IPS-20b (cell line): Measurements from ENCODE around the gene IDS.
"Not testable (repeated sequence)": the region's sequence is repeated elsewhere in the genome, so short reads cannot be mapped to it uniquely, and the experiment has no call there.

Experiments used
- H3K27ac ChIP-seq: one replicate; pipeline ENCODE4 v1.5.1; 2013; ENCODE audit warnings: low read length
- H3K27me3 ChIP-seq: 2 replicates; pipeline ENCODE4 v1.6.1; 2013; ENCODE audit warnings: mild to moderate bottlenecking, low read length, inconsistent platforms; ENCODE audit not compliant: insufficient read depth
- H3K36me3 ChIP-seq: 2 replicates; pipeline ENCODE4 v1.6.1; 2013; ENCODE audit warnings: low read depth, mild to moderate bottlenecking, inconsistent platforms, low read length, moderate library complexity; ENCODE audit not compliant: insufficient read depth
- H3K4me1 ChIP-seq: 2 replicates; pipeline ENCODE4 v1.6.1; 2013; ENCODE audit warnings: mild to moderate bottlenecking, control low read depth, inconsistent platforms, low read length, moderate library complexity; ENCODE audit not compliant: insufficient read depth
- H3K4me3 ChIP-seq: 2 replicates; pipeline ENCODE4 v1.5.1; 2013; ENCODE audit warnings: mild to moderate bottlenecking, low read length, inconsistent platforms
- H3K9ac ChIP-seq: 2 replicates; pipeline ENCODE4 v1.6.1; 2013; ENCODE audit warnings: low read depth, mild to moderate bottlenecking, inconsistent platforms, low read length, moderate library complexity
- H3K9me3 ChIP-seq: 2 replicates; pipeline ENCODE4 v1.6.1; 2013; ENCODE audit warnings: mild to moderate bottlenecking, low read depth, low read length, inconsistent platforms; ENCODE audit not compliant: insufficient read depth

The IDS gene, protein sequence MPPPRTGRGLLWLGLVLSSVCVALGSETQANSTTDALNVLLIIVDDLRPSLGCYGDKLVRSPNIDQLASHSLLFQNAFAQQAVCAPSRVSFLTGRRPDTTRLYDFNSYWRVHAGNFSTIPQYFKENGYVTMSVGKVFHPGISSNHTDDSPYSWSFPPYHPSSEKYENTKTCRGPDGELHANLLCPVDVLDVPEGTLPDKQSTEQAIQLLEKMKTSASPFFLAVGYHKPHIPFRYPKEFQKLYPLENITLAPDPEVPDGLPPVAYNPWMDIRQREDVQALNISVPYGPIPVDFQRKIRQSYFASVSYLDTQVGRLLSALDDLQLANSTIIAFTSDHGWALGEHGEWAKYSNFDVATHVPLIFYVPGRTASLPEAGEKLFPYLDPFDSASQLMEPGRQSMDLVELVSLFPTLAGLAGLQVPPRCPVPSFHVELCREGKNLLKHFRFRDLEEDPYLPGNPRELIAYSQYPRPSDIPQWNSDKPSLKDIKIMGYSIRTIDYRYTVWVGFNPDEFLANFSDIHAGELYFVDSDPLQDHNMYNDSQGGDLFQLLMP

DNA sequence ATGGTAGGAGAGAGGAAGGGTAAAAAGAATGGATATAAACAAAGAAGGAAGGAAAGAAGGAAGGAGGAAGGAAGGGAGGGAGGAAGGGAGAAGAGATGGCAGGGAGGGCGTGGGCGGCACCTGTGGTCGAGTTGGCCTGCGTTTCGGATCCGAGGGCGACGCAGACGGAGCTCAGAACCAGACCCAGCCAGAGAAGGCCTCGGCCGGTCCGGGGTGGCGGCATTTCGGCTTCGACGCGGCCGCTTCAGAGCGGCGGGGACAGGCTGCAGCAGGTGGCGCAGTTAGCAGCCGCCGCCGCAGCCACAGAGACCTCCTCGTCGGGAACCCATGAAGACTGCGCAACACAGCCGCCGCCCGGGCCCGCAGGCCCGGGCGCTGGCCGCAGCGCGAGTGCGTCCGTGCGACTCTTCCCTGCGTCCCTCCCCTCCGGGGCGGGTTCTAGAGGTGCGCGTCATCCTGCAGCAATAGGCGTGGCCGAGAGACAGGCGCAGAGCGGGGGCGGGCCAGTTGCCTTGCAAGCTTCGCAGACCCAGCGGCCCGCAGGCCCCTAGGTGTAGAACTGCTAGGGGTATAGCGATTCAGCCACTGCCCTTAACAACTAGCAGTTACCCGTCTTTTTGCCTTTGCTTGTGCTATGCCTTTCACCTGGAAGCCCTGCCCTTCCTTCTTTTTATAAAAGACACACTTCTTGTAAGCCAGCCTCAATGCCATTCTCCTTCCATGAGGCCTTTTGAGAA lies at the start of gene IDS:
Gene IDS, minus strand, starts transcription at position 392 of the 737 bp plus-strand sequence. Its CDS starts 169 bp downstream, at position 223.
- Histone ChIP-seq H3K27ac (no peak within 1 kb of the TSS), H3K4me3 (peak within 1 kb of the TSS; percentile 59), H3K27me3 (no peaks in the 10 kb centered on the region), H3K36me3 (peaks cover 12% of the 10 kb centered on the region), H3K9ac (peak within 1 kb of the TSS; percentile 42; the same call in 1 of the 2 replicates), H3K4me1 (peaks cover 7% of the 10 kb centered on the region), H3K9me3 (no peaks in the 10 kb centered on the region)

DNA sequence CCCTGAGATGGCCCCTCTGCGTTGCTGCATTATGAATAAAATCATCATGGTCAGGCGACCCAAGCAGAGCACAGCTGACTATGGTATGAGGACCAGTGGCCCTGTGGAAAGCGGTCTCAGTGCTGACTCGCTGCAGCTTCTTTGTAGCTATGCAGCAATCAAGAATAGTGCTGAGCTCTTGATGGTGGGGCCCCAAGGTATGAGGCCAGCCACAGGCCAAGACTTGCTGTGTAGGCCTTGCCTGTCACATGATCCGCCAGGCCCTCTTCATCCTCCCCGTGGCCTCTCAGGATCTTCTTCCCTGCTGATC lies 46.8 kb upstream of the IDS start:
- H3K9me3 ChIP-seq, H3K9ac ChIP-seq, H3K4me1 ChIP-seq, H3K27me3 ChIP-seq, H3K4me3 ChIP-seq, H3K36me3 ChIP-seq, H3K27ac ChIP-seq: not testable (repeated sequence)

DNA sequence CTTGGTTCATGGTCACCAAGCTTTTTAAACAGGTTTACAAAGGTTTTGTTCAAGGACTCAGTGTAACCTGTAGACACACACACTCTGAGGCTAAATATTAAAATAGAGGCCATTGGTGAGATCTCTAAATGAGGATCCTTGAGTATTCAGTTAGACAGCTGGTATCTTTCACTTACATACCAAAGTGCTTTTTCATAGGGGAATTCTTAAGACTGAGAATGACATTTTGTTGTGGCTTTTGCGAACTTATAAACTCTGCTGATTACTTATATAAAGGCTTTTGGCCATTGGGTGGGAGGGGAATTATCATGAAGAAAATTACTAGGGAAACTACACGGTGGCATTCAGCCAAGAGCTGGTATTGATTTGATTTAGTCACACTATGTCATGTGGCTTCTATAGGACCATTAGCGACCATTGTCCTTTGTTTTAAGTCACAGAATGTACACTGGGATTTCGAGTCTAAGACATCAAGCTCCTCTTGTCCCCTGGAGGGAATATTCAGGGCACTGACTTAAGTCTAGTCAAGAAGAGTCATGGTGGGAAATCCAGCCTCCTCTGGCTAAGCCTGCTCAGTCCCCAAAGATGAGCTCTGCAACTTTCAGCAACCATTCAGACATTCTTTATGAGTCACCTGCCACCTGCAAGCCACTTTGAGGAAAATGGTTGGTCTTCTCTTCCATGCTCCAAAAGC lies 46.3 kb upstream of the IDS start:
- not testable (repeated sequence) for H3K27ac ChIP-seq, H3K4me3 ChIP-seq, H3K27me3 ChIP-seq, H3K36me3 ChIP-seq, H3K9ac ChIP-seq, H3K9me3 ChIP-seq, H3K4me1 ChIP-seq

DNA sequence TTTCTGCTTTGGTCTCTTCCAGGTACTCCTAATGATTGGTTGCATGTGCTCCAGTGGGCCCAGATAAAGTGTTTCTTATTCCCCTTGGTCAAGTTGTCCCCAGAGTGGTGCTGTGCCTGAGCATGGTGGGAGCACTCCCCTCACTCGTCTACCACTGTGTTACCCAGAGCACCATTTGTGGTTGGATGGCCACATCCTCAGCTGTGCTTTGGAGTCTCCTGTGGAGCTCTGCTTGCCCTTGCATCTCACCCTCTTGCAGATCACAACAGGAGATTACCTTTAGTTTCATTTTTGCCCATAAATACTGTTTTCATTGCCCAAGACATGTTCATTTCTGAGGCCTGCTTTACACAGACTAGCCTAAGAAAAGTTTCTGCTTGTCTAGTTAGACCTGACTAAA lies 45.3 kb upstream of the IDS start:
- H3K36me3 ChIP-seq, H3K27me3 ChIP-seq, H3K4me3 ChIP-seq, H3K9ac ChIP-seq, H3K4me1 ChIP-seq, H3K9me3 ChIP-seq, H3K27ac ChIP-seq: not testable (repeated sequence)

DNA sequence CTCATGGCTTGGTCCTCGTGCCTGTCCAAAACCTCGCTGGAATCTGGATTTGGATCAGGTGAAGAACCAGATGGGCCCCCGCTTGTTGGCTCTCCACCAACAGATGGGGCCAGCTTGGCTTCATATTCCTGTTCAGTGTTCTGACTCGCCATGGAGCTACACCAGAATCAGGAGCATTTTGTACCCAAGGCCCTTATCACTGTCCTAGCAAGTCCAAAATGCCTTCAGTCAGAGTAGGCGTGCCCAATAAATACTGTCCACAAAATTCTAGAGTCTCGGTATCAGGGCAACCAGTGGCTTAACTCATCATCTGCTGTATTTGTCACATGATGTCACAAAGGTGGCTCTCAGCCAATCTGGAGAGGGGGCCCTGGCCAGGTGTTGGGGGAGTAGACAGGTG lies 44.6 kb upstream of the IDS start, which contains the start of gene HSFX3:
Gene HSFX3, minus strand, starts transcription at position 224 of the 400 bp plus-strand sequence. Its CDS starts 72 bp downstream, at position 152.
- not testable (repeated sequence) for H3K27me3 ChIP-seq, H3K9me3 ChIP-seq, H3K4me3 ChIP-seq, H3K9ac ChIP-seq, H3K36me3 ChIP-seq, H3K27ac ChIP-seq, H3K4me1 ChIP-seq

DNA sequence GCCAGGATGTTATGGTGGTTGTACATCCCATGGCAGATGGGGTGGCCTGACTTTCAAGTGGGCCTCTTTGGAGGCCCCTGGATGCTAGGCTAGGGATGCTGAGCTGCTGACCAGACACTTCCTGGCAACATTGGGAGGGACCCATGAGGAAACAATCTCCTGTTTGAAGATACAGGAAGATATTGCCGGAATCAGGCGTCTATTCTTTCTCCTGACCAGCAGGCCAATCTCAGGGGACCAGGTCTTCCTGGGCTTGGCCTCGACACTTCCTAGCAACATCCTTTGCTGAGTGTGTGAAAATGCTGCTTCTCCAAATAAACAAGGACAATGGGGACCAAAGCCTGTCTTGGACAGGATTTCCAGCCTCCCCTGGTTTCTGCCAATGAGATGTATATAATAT lies 42.7 kb upstream of the IDS start:
- not testable (repeated sequence) for H3K4me1 ChIP-seq, H3K27me3 ChIP-seq, H3K4me3 ChIP-seq, H3K27ac ChIP-seq, H3K36me3 ChIP-seq, H3K9ac ChIP-seq, H3K9me3 ChIP-seq

DNA sequence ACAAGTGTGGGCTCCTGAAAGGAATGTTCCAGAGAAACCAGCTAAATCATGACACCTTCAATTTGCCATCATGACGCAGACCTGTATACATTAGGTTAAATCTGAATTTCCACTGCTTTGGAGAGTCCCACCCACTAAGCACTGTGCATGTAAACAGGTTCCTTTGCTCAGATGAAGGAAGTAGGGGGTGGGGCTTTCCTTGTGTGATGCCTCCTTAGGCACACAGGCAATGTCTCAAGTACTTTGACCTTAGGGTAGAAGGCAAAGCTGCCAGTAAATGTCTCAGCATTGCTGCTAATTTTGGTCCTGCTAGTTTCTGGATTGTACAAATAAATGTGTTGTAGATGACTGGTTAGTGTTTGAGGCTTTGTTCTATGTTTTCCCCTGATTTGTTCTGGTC lies 41.9 kb upstream of the IDS start:
- H3K9ac ChIP-seq, H3K27ac ChIP-seq, H3K9me3 ChIP-seq, H3K36me3 ChIP-seq, H3K4me1 ChIP-seq, H3K27me3 ChIP-seq, H3K4me3 ChIP-seq: not testable (repeated sequence)

DNA sequence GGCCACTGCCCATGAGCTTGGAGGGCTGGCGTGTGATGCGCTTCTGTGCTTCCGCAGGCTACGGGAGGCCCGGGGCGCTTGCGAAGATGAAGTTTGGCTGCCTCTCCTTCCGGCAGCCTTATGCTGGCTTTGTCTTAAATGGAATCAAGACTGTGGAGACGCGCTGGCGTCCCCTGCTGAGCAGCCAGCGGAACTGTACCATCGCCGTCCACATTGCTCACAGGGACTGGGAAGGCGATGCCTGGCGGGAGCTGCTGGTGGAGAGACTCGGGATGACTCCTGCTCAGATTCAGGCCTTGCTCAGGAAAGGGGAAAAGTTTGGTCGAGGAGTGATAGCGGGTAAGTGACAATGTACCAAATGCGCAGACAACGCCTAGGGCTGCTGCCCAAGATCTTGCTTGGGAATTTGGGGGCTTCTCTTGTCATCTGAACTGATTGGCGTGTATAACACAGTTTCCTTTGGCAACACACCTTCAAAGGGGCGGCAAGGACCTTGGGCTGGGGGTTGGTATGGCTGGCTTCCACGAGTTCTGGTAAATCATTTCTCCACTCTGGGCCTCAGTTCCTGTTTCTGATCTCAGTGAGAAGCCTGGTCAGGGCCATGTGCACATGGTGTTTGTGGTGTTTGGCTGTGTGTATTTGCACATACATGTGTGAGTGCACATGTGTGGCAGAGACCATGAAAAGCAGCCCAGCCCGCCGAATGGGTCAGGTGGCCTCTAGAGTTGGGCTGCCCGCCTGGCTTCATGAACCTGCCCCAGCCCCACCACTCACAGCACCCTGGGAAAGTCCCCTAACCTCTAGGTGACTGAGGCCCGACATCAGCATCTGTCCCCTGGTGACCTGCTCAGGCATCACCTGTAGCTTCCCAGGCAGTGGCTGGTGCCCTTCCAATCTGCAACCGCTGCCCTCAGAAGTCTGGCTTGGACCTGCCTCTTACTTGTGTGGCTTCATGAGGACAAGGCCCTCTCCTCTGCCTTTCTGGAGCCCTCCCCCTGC lies 40.7 kb upstream of the IDS start:
- H3K9ac ChIP-seq, H3K36me3 ChIP-seq, H3K4me3 ChIP-seq, H3K4me1 ChIP-seq, H3K27ac ChIP-seq, H3K27me3 ChIP-seq, H3K9me3 ChIP-seq: not testable (repeated sequence)

DNA sequence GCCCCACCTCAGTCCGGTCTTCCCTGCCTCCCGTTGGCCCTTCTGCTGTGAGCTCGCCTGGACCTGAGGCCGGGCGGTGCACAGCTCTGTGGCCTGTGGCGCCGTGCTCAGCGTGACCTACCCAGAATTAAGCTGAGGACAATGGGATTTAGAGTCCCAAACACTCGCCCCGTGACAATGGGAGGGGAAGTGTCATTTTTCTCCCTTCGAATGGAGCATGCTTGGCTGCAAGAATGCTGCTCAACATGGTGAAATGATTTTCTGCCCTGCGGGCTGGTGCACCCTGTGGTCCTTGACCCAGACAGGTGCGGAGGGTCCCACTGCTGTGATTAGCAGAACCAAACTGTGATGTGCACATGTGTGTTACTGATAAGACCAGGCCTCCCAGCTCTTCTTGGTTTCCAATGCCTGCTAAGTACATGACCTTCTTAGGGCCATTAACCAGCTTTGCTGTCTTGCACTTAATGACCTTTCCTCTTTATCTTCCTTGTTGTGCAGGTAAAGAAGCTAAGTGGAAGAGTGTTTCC lies 36.5 kb upstream of the IDS start:
- no peaks in the 10 kb centered on the region for H3K9me3 ChIP-seq

DNA sequence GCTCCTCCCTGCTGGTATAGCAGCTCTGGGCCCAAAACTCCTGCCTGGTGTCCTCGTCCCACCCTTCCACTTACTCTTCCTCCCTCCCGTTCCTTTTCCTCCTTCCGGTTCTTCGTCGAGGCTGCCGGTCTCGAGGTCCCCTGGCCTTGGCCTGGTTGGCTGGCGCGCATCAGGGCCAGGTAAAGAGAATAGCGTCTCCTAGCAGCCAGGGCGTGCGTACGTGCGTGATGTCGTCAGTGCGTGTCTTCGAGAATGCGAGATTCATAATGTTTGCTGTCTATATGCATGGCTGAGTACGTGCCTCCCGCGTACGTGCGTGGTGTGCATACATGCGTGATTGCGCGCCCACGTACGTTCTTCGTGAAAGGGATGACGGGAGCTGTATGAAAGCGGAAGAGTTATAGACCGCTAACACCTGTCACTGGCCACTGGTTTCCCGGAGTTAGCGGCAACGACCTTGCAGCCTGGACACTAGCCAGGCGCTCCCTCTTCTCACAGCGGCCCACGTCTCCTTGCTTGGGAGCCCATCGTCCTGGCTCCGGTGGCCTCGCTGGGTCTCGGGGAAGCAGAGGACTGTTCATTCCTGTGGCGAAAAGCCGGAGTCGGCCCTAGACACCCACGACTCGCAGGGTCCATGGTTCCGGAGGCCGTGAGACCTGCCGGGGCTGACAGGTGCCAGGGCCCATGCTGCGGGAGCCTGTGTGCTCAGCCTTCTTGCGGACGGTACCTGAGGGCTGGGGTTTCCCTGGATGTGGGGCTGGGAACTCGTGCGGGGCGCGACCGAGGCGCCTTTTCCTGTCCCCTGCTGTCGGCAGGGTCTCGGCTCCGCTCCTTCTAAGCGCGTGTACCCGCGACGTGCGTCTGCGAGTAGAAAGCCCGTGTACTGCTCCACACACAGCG lies 35.8 kb upstream of the IDS start, which contains the start of gene EOLA1:
Gene EOLA1, plus strand, starts transcription at position 392 of the 900 bp plus-strand sequence. CDS start 4,619 bp downstream, outside the sequence.
- H3K9me3 ChIP-seq = no peaks in the 10 kb centered on the region
- H3K36me3 ChIP-seq = no peaks in the 10 kb centered on the region
- H3K27ac ChIP-seq = no peak within 1 kb of the TSS
- peak within 1 kb of the TSS; percentile 37; the same call in 1 of the 2 replicates for H3K9ac ChIP-seq
- H3K4me3 ChIP-seq = peak within 1 kb of the TSS; percentile 83
- H3K27me3 ChIP-seq = peaks cover 7% of the 10 kb centered on the region; the same call in 1 of the 2 replicates
- H3K4me1 ChIP-seq = peaks cover 3% of the 10 kb centered on the region; the same call in 1 of the 2 replicates

More for the DNA sequence above, 36.5 kb upstream of the IDS start:
- no peak overlapping the region for H3K27ac ChIP-seq
- no peaks in the 10 kb centered on the region for H3K36me3 ChIP-seq
- H3K9ac ChIP-seq = peak overlapping the region; percentile 37; the same call in 1 of the 2 replicates
- peaks cover 3% of the 10 kb centered on the region; the same call in 1 of the 2 replicates for H3K4me1 ChIP-seq
- H3K27me3 ChIP-seq = peaks cover 7% of the 10 kb centered on the region; the same call in 1 of the 2 replicates
- H3K4me3 ChIP-seq = peak overlapping the region; percentile 83
